Breast epithelium (tissue), 3 donors: Measurements from ENCODE around the gene GALNT1.

Experiments
- CTCF ChIP-seq, 3 donors: fragments of 450-650 bp; IDR thresholded peaks; one replicate each; pipeline ENCODE4 v1.5.1; 2016 to 2017; ENCODE audit warnings: antibody characterized with exemption in 3 of 3, mild to moderate bottlenecking in 3 of 3, moderate library complexity in 3 of 3
- POLR2A ChIP-seq: fragments of 450-650 bp; IDR thresholded peaks from one replicate; pipeline ENCODE4 v1.6.1; 2016; ENCODE audit warnings: antibody characterized with exemption, mild to moderate bottlenecking, moderate library complexity
- POLR2AphosphoS5 ChIP-seq, 3 donors: sonication (generic); formaldehyde crosslinking; IDR thresholded peaks; one replicate each; pipeline ENCODE4 v1.6.1; 2017; ENCODE audit warnings: antibody characterized with exemption in 3 of 3

GRCh38 chr18:35578481-35578880, 3.1 kb upstream of the GALNT1 start:
- TF ChIP-seq CTCF (IDR thresholded peaks at IDR 0.05) (no peak), POLR2A (no peak), POLR2AphosphoS5 (IDR thresholded peaks at IDR 0.05) (no peak)
